Endodermal cell (in vitro differentiated cells): ENCODE measurements around the gene MBNL2. TPM values are rescaled to one million over a fixed set of nuclear protein-coding genes. Genes with fewer than 3 reads are reported as not detected.

Experiments
- DNase-seq: peaks from one replicate; pipeline ENCODE4 v3.0.0-alpha.2; 2017
- H3K27ac ChIP-seq: 2 replicates; pipeline ENCODE4 v1.5.1; 2013; ENCODE audit warnings: mild to moderate bottlenecking, low read depth, low read length, moderate library complexity
- H3K27me3 ChIP-seq: 2 replicates; pipeline ENCODE4 v1.6.1; 2013; ENCODE audit warnings: mild to moderate bottlenecking, low read length, moderate library complexity; ENCODE audit not compliant: insufficient read depth, control insufficient read depth, poor library complexity, severe bottlenecking
- H3K36me3 ChIP-seq: 2 replicates; pipeline ENCODE4 v1.7.0; 2013; ENCODE audit warnings: mild to moderate bottlenecking, low read length, moderate library complexity; ENCODE audit not compliant: control insufficient read depth, insufficient read depth
- H3K4me1 ChIP-seq: one replicate; pipeline ENCODE4 v1.7.0; 2013; ENCODE audit warnings: low read length; ENCODE audit not compliant: control insufficient read depth, insufficient read depth
- H3K4me3 ChIP-seq: 2 replicates; pipeline ENCODE4 v1.5.1; 2013; ENCODE audit warnings: mild to moderate bottlenecking, low read length, moderate library complexity
- H3K9ac ChIP-seq: 2 replicates; pipeline ENCODE4 v1.6.1; 2013; ENCODE audit warnings: mild to moderate bottlenecking, low read length, moderate library complexity; ENCODE audit not compliant: poor library complexity, severe bottlenecking; ENCODE audit errors: extremely low read depth
- H3K9me3 ChIP-seq: 2 replicates; pipeline ENCODE4 v1.6.1; 2013; ENCODE audit warnings: mild to moderate bottlenecking, low read length, moderate library complexity; ENCODE audit not compliant: control insufficient read depth
- H3K27ac Mint-ChIP-seq: 2 replicates; pipeline ENCODE4 v1.8.0; 2020; ENCODE audit warnings: mixed read lengths
- H3K27me3 Mint-ChIP-seq: 2 replicates; pipeline ENCODE4 v1.8.0; 2021; ENCODE audit warnings: mild to moderate bottlenecking, mixed read lengths; ENCODE audit not compliant: insufficient read depth
- H3K36me3 Mint-ChIP-seq: 2 replicates; pipeline ENCODE4 v1.8.0; 2020; ENCODE audit warnings: low read depth, mixed read lengths
- H3K4me1 Mint-ChIP-seq: 2 replicates; pipeline ENCODE4 v1.8.0; 2020; ENCODE audit warnings: mixed read lengths
- H3K4me3 Mint-ChIP-seq: 2 replicates; pipeline ENCODE4 v1.8.0; 2020; ENCODE audit warnings: mild to moderate bottlenecking, moderate library complexity, mixed read lengths
- H3K9me3 Mint-ChIP-seq: 2 replicates; pipeline ENCODE4 v1.8.0; 2020; ENCODE audit warnings: mild to moderate bottlenecking, mixed read lengths
- CTCF ChIP-seq: fragments of 200-600 bp; sonication (generic); conservative IDR thresholded peaks from 2 replicates; pipeline ENCODE4 v1.5.0; 2021; ENCODE audit warnings: antibody characterized with exemption, mild to moderate bottlenecking
- WGBS, 2 experiments: methylation state at CpG; one replicate each; pipeline versions ENCODE4 v1.1.5 to v1.1.7; 2013; ENCODE audit warnings: missing lambda C conversion rate in 2 of 2, mixed read lengths in 1 of 2; ENCODE audit not compliant: insufficient coverage in 1 of 2, insufficient read length in 1 of 2; 5-methylcytosine and 5-hydroxymethylcytosine counted together
- total RNA-seq, 2 donors: library from RNA; stranded (reverse); fragmentation: NEBNext Ultra II Directional in 1 of 2; extraction: Animal tissue kit (Norgen Biotek cat#: 25700) in 1 of 2; gene quantifications; 2 replicates in 1 of 2; 3 replicates in 1 of 2; pipeline ENCODE4 v1.2.1, GENCODE V29; 2021

The MBNL2 gene
- total RNA-seq, 2 donors from 2014 or later = 1.7 to 3.3 TPM

GRCh38 chr13:97272526-97272925 is 50.4 kb downstream of the MBNL2 start:
- peak overlapping the region; percentile 52 for H3K27ac Mint-ChIP-seq
- peaks cover 6% of the 10 kb centered on the region for H3K4me1 ChIP-seq
- peaks cover 22% of the 10 kb centered on the region for H3K4me1 Mint-ChIP-seq
- no CpG with 5 or more reads among the region's 1 CpG for WGBS, 2 experiments
- no peaks in the 10 kb centered on the region for H3K27me3 Mint-ChIP-seq
- no peak overlapping the region for H3K4me3 Mint-ChIP-seq
- no peaks in the 10 kb centered on the region for H3K36me3 Mint-ChIP-seq
- H3K9ac ChIP-seq = no peak overlapping the region
- no peaks in the 10 kb centered on the region for H3K9me3 ChIP-seq
- no peak for TF ChIP-seq CTCF
- H3K4me3 ChIP-seq = no peak overlapping the region
- no peaks in the 10 kb centered on the region for H3K27me3 ChIP-seq
- H3K9me3 Mint-ChIP-seq = no peaks in the 10 kb centered on the region
- H3K36me3 ChIP-seq = no peaks in the 10 kb centered on the region
- DNase-seq = no peak
- no peak overlapping the region for H3K27ac ChIP-seq

- no peaks in the 10 kb centered on the region for H3K9me3 ChIP-seq
- WGBS, 2 experiments = 97% methylated on average over 5 of the region's 5 CpGs; no CpG with 5 or more reads in 1 of the 2 experiments
- Mint-ChIP-seq H3K9me3 (no peaks in the 10 kb centered on the region), H3K27me3 (no peaks in the 10 kb centered on the region), H3K4me1 (peaks cover 17% of the 10 kb centered on the region), H3K27ac (no peak overlapping the region), H3K4me3 (no peak overlapping the region), H3K36me3 (no peaks in the 10 kb centered on the region)
- TF ChIP-seq CTCF = no peak
- peaks cover 2% of the 10 kb centered on the region for H3K4me1 ChIP-seq
- no peak overlapping the region for H3K9ac ChIP-seq
- DNase-seq = no peak
- no peaks in the 10 kb centered on the region for H3K27me3 ChIP-seq
- H3K27ac ChIP-seq = no peak overlapping the region
- no peak overlapping the region for H3K4me3 ChIP-seq
- H3K36me3 ChIP-seq = no peaks in the 10 kb centered on the region
Measured at GRCh38 chr13:97273341-97273831, 51.3 kb downstream of the MBNL2 start.

- no peak overlapping the region for H3K9ac ChIP-seq
Measured at GRCh38 chr13:97274829-97275649, 52.9 kb downstream of the MBNL2 start.

More at GRCh38 chr13:97274829-97275649, 52.9 kb downstream of the MBNL2 start:
- Mint-ChIP-seq H3K27me3 (no peaks in the 10 kb centered on the region), H3K9me3 (no peaks in the 10 kb centered on the region), H3K27ac (no peak overlapping the region), H3K36me3 (no peaks in the 10 kb centered on the region), H3K4me1 (peaks cover 12% of the 10 kb centered on the region), H3K4me3 (no peak overlapping the region)
- TF ChIP-seq CTCF = no peak
- H3K4me1 ChIP-seq = no peaks in the 10 kb centered on the region
- no peak overlapping the region for H3K4me3 ChIP-seq
- H3K27me3 ChIP-seq = no peaks in the 10 kb centered on the region
- no peaks in the 10 kb centered on the region for H3K36me3 ChIP-seq
- H3K27ac ChIP-seq = no peak overlapping the region
- no peaks in the 10 kb centered on the region for H3K9me3 ChIP-seq
- WGBS, 2 experiments = 92 to 94% methylated on average over 7 of the region's 7 CpGs
- DNase-seq = no peak
